Measurements from ENCODE around the gene AGPAT2. TPM values are rescaled to one million over a fixed set of nuclear protein-coding genes. Genes with fewer than 3 reads are reported as not detected.

AGPAT2 gene
- total RNA-seq, 4 donors from 2014 or later, result 66.2 to 80.6 (median 75.8) TPM

DNA sequence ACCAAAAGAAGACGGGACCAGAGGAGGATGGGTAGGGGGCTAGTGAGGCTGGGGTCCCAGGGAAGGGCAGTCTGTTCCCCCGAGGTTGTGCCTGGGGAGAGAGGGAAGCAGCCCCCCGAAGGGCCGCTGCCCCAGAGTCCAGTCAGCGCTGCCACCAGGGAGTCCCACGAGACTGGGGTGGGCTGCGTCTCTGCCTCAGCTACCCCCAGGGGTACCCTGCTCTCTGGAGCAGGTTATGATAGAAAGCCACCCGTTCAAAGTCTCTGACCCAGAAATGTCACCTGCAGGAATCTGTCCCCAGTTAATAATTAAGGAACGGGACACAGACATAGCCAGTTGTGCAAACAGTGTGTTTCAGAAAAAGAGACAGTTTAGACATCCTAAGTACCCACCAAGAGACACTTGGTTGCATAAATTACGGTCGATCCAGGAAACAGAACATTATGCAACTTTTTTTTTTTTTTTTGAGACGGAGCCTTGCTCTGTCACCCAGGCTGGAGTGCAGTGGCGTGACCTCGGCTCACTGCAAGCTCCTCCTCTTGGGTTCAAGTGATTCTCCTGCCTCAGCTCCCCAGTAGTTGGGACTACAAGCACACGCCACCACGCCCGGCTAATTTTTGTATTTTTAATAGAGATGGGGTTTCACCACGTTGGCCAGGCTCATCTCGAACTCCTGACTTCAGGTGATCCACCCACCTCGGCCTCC is 10.7 kb upstream of the AGPAT2 start:
- Histone ChIP-seq H3K9me3 (no peaks in the 10 kb centered on the region), H3K27ac (no peak overlapping the region), H3K4me1 (peaks cover 21 to 56% (median 24%) of the 10 kb centered on the region in 3 donors), H3K27me3 (peaks cover 0 to 66% (median 6%) of the 10 kb centered on the region in 4 donors), H3K4me3 (no peak overlapping the region), H3K36me3 (no peaks in the 10 kb centered on the region)
- TF ChIP-seq, protein P1, sequence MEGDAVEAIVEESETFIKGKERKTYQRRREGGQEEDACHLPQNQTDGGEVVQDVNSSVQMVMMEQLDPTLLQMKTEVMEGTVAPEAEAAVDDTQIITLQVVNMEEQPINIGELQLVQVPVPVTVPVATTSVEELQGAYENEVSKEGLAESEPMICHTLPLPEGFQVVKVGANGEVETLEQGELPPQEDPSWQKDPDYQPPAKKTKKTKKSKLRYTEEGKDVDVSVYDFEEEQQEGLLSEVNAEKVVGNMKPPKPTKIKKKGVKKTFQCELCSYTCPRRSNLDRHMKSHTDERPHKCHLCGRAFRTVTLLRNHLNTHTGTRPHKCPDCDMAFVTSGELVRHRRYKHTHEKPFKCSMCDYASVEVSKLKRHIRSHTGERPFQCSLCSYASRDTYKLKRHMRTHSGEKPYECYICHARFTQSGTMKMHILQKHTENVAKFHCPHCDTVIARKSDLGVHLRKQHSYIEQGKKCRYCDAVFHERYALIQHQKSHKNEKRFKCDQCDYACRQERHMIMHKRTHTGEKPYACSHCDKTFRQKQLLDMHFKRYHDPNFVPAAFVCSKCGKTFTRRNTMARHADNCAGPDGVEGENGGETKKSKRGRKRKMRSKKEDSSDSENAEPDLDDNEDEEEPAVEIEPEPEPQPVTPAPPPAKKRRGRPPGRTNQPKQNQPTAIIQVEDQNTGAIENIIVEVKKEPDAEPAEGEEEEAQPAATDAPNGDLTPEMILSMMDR (IDR thresholded peaks at IDR 0.05), result no peak
- TF ChIP-seq POLR2A (IDR thresholded peaks at IDR 0.05), result no peak
- 47 to 62% methylated on average over 17 to 20 of the region's 20 CpGs for WGBS, 2 donors
- intact Hi-C loops (cut with DNase I), result no loop called here
- DNase-seq, result no peak

DNA sequence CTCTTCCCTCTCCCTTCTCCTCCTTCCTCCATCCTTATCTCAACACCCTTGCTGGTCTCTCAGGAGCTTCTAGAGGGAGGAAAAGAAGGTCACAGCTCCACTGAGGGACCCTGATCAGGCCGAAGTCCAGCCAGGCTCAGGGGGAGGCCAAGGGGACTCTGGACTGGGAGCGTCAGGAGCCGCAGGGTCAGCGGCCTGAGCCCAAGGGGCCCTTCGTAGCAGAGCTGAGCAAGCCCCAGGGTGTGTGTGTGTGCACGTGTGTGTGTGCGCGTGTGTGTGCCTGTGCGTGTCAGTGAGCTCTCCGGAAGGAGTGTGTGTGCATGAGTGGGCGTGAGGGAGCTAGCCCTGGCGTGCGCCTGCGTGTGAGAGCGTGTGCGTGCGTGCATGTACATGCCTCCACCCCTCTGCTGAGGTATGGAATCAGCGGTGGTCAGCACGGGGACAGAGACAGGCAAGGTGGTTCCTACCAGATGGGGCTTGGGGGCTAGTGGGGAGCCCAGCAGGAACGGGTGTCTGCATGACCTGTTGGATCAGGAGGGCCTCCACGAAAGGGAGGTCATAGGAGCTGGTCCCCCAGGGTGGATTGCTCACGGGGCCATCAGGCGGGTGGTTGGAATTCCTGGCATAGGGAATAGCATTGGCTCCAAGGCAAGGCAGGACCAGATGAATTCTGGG is 10.0 kb upstream of the AGPAT2 start:
- Histone ChIP-seq H3K4me3 (no peak overlapping the region), H3K36me3 (no peaks in the 10 kb centered on the region), H3K27ac (no peak overlapping the region), H3K9me3 (no peaks in the 10 kb centered on the region), H3K27me3 (peaks cover 0 to 60% (median 6%) of the 10 kb centered on the region in 4 donors), H3K4me1 (peaks cover 24 to 63% (median 25%) of the 10 kb centered on the region in 3 donors)
- intact Hi-C loops (cut with DNase I), result no loop called here
- TF ChIP-seq, protein P1 (IDR thresholded peaks at IDR 0.05), result no peak
- no peak for TF ChIP-seq POLR2A (IDR thresholded peaks at IDR 0.05)
- 34 to 51% methylated on average over 10 to 13 of the region's 23 CpGs for WGBS, 2 donors
- DNase-seq, result no peak

DNA sequence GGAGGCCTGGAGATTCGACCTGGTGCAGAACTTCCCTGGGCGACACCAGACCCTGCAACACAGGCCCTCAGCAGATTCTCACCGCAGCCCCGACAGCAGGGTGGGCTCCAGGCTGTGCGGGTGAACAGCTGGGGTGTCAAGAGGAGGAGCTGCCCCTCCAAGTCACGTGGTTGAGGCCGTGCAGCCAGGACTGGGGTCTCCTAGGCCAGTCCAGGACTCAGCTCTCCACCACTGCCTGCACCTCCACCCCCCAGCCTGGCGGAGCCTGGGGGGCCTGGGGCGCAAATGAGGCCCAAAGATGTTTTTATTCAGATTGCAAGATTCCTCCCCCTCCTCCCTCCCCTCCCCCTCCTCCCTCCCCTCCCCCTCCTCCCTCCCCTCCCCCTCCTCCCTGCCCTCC is 9.2 kb upstream of the AGPAT2 start:
- Histone ChIP-seq H3K36me3 (no peaks in the 10 kb centered on the region), H3K27ac (no peak overlapping the region), H3K4me3 (no peak overlapping the region), H3K4me1 (peaks cover 24 to 65% (median 25%) of the 10 kb centered on the region in 3 donors), H3K9me3 (no peaks in the 10 kb centered on the region), H3K27me3 (peaks cover 0 to 53% (median 3%) of the 10 kb centered on the region in 4 donors)
- DNase-seq, result no peak
- TF ChIP-seq POLR2A (IDR thresholded peaks at IDR 0.05), result no peak
- TF ChIP-seq, protein P1 (IDR thresholded peaks at IDR 0.05), result no peak
- WGBS, 2 donors, result 47 to 91% methylated on average over 2 to 3 of the region's 9 CpGs
- intact Hi-C loops (cut with DNase I), result no loop called here

DNA sequence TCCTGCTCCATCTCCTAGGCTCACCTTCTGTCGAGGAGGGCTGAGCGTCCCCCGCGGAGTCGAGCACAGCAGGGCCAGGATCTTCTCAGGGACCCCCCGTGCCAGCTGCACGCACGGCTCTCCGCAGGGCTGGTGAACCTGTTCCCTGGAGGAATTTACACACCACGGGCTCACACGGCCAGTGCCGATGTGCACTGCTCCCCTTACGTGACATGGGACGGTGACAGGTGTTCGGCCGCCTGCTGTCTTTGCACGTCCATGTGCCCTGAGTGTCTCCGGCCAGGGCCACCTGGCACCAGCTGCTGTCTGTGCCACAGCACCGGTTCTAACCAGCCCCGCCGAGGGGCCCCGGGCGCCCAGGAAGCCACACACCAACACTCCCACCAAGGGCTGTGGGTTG is 8.7 kb upstream of the AGPAT2 start:
- H3K36me3 ChIP-seq, result no peaks in the 10 kb centered on the region
- no peak overlapping the region for H3K4me3 ChIP-seq
- no peak overlapping the region for H3K27ac ChIP-seq
- TF ChIP-seq, protein P1 (IDR thresholded peaks at IDR 0.05), result no peak
- TF ChIP-seq POLR2A (IDR thresholded peaks at IDR 0.05), result no peak
- DNase-seq, result no peak
- 80% methylated on average over 9 of the region's 23 CpGs; no CpG with 5 or more reads in 1 of the 2 donors for WGBS, 2 donors
- peaks cover 0 to 48% (median 1%) of the 10 kb centered on the region in 4 donors for H3K27me3 ChIP-seq
- intact Hi-C loops (cut with DNase I), result no loop called here
- peaks cover 24 to 65% (median 25%) of the 10 kb centered on the region in 3 donors for H3K4me1 ChIP-seq
- no peaks in the 10 kb centered on the region for H3K9me3 ChIP-seq

DNA sequence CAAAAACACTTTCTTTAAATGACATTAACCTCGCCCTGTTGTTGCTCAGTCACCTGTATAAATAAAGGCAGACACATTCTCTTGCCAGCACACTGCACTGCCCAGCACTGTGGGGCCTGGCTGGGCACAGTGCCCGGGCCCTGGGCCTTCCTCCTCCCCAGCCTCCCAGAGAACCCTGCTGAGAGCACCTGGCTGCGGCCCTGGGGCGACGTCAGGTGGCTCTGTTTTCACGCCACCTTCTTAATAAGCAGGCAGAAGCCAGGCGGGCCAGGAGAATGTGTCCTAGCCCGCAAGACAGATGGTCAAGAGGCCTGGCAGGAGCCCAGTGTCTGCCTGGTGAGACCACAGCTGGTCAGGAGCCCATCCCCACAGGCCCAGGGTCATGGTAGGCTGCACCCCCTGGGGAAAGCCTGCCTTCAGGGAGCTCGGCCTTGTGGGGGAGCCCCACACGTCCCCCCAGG is 8.2 kb upstream of the AGPAT2 start:
- intact Hi-C loops (cut with DNase I), result no loop called here
- no peak for DNase-seq
- peaks cover 0 to 43% (median 1%) of the 10 kb centered on the region in 4 donors for H3K27me3 ChIP-seq
- no peaks in the 10 kb centered on the region for H3K9me3 ChIP-seq
- WGBS, 2 donors, result 53% methylated on average over 7 of the region's 10 CpGs; no CpG with 5 or more reads in 1 of the 2 donors
- H3K27ac ChIP-seq, result peak overlapping the region in 3 of 4 donors; percentile 21 to 89 (median 78)
- no peak overlapping the region for H3K4me3 ChIP-seq
- H3K36me3 ChIP-seq, result no peaks in the 10 kb centered on the region
- H3K4me1 ChIP-seq, result peaks cover 25 to 66% (median 28%) of the 10 kb centered on the region in 3 donors
- TF ChIP-seq, protein P1 (IDR thresholded peaks at IDR 0.05), result no peak
- no peak for TF ChIP-seq POLR2A (IDR thresholded peaks at IDR 0.05)
